Panc1 (cell line): ENCODE data around the gene GPR32.

Experiments
- CTCF ChIP-seq: fragments of 450-650 bp; IDR thresholded peaks from 2 replicates; pipeline ENCODE4 v1.5.1; 2017; ENCODE audit warnings: mild to moderate bottlenecking
- POLR2AphosphoS5 ChIP-seq: IDR thresholded peaks from 2 replicates; pipeline ENCODE4 v1.6.1; 2012; ENCODE audit warnings: mild to moderate bottlenecking, low read depth, low read length, moderate library complexity
- REST ChIP-seq, 2 experiments: IDR thresholded peaks; 2 replicates each; pipeline ENCODE4 v1.6.1; 2011 to 2012; ENCODE audit warnings: low read depth in 2 of 2, control low read depth in 1 of 2, low read length in 1 of 2, mild to moderate bottlenecking in 1 of 2, moderate library complexity in 1 of 2; ENCODE audit not compliant: insufficient read depth in 1 of 2
- SIN3A ChIP-seq: IDR thresholded peaks from 2 replicates; pipeline ENCODE4 v1.6.1; 2012; ENCODE audit warnings: low read depth, mild to moderate bottlenecking, low read length, moderate library complexity, borderline replicate concordance; ENCODE audit not compliant: insufficient read depth
- TCF7L2 ChIP-seq: IDR thresholded peaks from 2 replicates; pipeline ENCODE4 v1.6.1; 2011; ENCODE audit warnings: mild to moderate bottlenecking, low read depth, low read length, inconsistent platforms

- TF ChIP-seq POLR2AphosphoS5, result no peak
- no peak for TF ChIP-seq REST (IDR thresholded peaks at IDR 0.05; ENCODE audit: insufficient read depth in 1 of 2, low read depth in 2 of 2, low read length in 1 of 2)
- TF ChIP-seq CTCF, result no peak
- no peak for TF ChIP-seq TCF7L2
- TF ChIP-seq SIN3A, result no peak
These were observed 30.3 kb upstream of the GPR32 start for GRCh38 chr19:50739914-50740426.
